Measurements from ENCODE around the gene PARP12.

- TF ChIP-seq REST (IDR thresholded peaks at IDR 0.05; ENCODE audit: insufficient read depth in 1 of 2, low read depth in 2 of 2, low read length in 2 of 2) (no peak), TAF1 (IDR thresholded peaks at IDR 0.05; ENCODE audit: borderline replicate concordance, insufficient read depth, low read length) (no peak), POLR2AphosphoS5 (IDR thresholded peaks at IDR 0.05; ENCODE audit: low read depth, low read length) (no peak), FOXP2 (optimal IDR thresholded peaks at IDR 0.05; ENCODE audit: borderline replicate concordance, extremely low read depth, extremely low read length, insufficient read depth) (no peak), SIN3A (IDR thresholded peaks at IDR 0.05; ENCODE audit: borderline replicate concordance, insufficient read depth, low read length) (no peak)
These were observed 21.4 kb upstream of the PARP12 start for GRCh38 chr7:140084142-140084655.

Data from PFSK-1 (cell line).